GM12878 (cell line): ENCODE measurements around the gene MANEAL. TPM values are rescaled to one million over a fixed set of nuclear protein-coding genes. Genes with fewer than 3 reads are reported as not detected.

Source experiments
- BCLAF1 ChIP-seq: fragments of 450-650 bp; IDR thresholded peaks from 2 replicates; pipeline ENCODE4 v1.6.1; 2017; ENCODE audit warnings: antibody characterized with exemption, mild to moderate bottlenecking, moderate library complexity
- CTCF ChIP-seq, 3 experiments: IDR thresholded peaks in 2 of 3; conservative IDR thresholded peaks in 1 of 3; 2 replicates each; pipeline ENCODE4 v1.5.1; 2011; ENCODE audit warnings: low read depth in 3 of 3, low read length in 3 of 3, mild to moderate bottlenecking in 3 of 3, control low read depth in 2 of 3, moderate library complexity in 2 of 3, inconsistent platforms in 1 of 3, mixed read lengths in 1 of 3; ENCODE audit not compliant: control insufficient read depth in 2 of 3, insufficient read depth in 1 of 3; ENCODE audit errors: extremely low read depth in 1 of 3
- ETV6 ChIP-seq, 2 experiments: fragments of 450-650 bp in 1 of 2; IDR thresholded peaks in 1 of 2; conservative IDR thresholded peaks in 1 of 2; 2 replicates each; pipeline ENCODE4 v1.6.1; 2014; ENCODE audit warnings: antibody characterized with exemption in 1 of 2, borderline replicate concordance in 1 of 2, low read depth in 1 of 2, mild to moderate bottlenecking in 1 of 2, moderate library complexity in 1 of 2
- ZBTB11 ChIP-seq: fragments of 450-650 bp; formaldehyde crosslinking; IDR thresholded peaks from 2 replicates; pipeline ENCODE4 v1.5.0; 2022; ENCODE audit warnings: mild to moderate bottlenecking, missing genetic modification characterization
- polyA plus RNA-seq, 11 experiments: library from polyadenylated mRNA; depleted of rRNA in 4 of 11; unstranded in 6 of 11; stranded (reverse) in 5 of 11; fragments of >200 nt; fragmentation: Nextera tagmentation in 4 of 11; fragmentation: Illumina TruSeq in 1 of 11; extraction: Ambion mirVana in 4 of 11; extraction: Trizol in 1 of 11; gene quantifications; 1 replicate in 1 of 11; 2 replicates in 10 of 11; pipeline versions ENCODE4 v1.2.1 to v1.2.3, GENCODE V29; 2011 to 2016; ENCODE audit warnings: inconsistent platforms in 2 of 11, missing spikeins in 2 of 11, low read depth in 1 of 11
- total RNA-seq, 4 experiments: library from RNA; depleted of rRNA in 3 of 4; stranded (reverse); fragments of >200 nt in 3 of 4; fragmentation: Illumina TruSeq in 1 of 4; extraction: Trizol in 1 of 4; gene quantifications; 2 replicates each; pipeline versions ENCODE4 v1.2.1 to v1.2.3, GENCODE V29; 2013 to 2021

MANEAL gene
- total and polyA plus RNA-seq, 10 of the 15 experiments (the other 5 are each of a cell fraction or from before 2014, with no cell fraction given) = 0.83 to 11.1 (median 5.7) TPM

GRCh38 chr1:37817481-37817880 lies 23.8 kb downstream of the MANEAL start (continued):
- no peak for TF ChIP-seq BCLAF1
- TF ChIP-seq ETV6 (conservative IDR thresholded peaks at IDR 0.05 in 1 of 2, IDR thresholded peaks at IDR 0.05 in 1 of 2; ENCODE audit: borderline replicate concordance in 1 of 2, low read depth in 1 of 2) = no peak
- TF ChIP-seq CTCF (IDR thresholded peaks at IDR 0.05 in 2 of 3, conservative IDR thresholded peaks at IDR 0.05 in 1 of 3; ENCODE audit: control insufficient read depth in 2 of 3, extremely low read depth in 1 of 3, insufficient read depth in 1 of 3, low read depth in 3 of 3, low read length in 3 of 3) = no peak
- TF ChIP-seq ZBTB11 (CRISPR knock-in tag) = no peak
